GM18873 (cell line): ENCODE data around the gene RAP1A.

Source experiments
- ATAC-seq: cut with Tn5 transposase; IDR thresholded peaks from one replicate; pipeline ENCODE4 v1.9.1; 2021; ENCODE audit warnings: mild to moderate bottlenecking, moderate library complexity, moderate number of reproducible peaks; ENCODE audit not compliant: unreplicated experiment, low FRiP score

Gene RAP1A

DNA sequence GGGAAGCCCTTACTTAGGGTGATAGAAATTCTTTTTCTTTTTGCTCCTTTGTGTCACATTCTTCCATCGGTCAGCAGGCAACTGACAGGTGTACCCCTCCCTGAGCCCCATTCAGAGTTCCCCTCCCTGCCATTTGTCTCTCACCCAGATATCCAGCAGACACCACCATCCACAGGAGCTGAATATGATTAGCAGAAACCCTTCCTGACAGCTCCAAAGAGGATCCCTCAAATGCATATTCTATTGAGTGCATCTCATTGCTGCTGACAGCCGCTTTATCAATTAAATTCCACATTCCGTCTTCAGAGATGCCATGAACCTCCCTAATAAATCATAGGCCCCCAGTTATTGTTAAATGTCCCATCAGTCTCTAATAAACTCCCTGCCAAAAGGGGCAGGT, 130.0 kb downstream of the RAP1A start:
- ATAC-seq = no peak

DNA sequence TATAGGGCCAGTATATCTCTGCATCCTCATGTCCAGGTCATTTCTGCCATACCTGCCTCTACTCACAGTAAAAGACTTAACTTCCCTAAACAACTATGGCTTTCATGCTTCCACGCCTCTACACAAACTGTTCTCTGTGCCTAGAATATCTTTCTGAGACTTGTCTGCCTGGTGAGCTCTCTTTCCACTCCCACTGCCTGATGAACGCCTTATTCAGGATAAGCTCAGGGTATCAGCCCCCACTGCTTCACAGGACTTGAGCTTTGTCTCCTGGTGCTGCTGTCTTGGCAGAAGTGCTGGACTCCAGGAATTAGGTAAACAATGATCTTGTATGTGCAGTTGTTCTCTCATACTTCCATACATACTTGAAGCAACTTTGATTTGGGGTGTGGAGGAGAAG, 131.3 kb downstream of the RAP1A start:
- ATAC-seq = no peak

DNA sequence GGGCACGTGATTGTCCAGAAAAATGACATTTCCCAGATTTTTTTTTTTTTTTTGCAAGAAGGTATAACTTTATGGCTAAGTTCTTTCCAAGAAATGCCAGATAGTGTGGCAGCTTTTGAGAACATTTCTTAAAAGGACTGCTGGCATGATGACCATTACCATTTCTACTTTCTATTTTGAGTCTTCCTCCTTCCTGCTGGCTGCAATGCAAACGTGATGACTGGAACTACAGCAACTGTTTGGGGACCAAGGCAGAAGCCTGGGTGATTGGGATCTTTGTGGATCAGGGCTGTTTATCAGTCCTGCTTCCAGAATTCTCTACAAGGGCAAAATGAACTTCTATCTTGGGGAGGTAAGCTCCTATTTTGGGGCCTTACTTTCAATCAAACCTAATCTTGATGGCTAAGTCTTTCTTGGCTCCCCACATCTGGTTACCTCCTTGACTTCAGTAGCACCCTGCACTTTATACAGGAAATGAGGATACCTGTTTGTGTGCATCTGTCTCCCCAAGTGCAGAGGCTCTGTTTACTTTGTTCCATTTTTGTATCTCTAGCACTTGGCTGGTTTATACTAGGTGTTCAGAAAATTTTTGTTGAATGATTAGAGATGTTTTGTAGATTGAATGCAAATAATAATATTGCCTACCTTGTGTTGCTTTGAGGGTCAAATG, 132.5 kb downstream of the RAP1A start:
- no peak for ATAC-seq

DNA sequence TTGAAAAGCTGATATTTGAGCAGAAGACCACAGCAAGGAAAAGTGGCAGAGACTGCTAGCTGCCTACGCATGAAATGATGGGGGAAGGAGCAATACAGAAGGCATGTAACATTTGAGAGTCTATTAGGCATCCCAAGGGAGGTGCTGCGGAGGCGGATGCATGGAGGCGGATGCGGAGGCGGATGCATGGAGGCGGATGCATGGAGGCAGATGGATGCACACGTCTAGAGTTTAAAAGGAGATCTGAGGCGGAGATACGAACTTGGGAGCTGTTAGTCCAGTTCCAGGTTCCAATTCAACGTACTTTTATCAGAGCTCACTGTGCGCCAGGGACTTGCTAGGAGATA, 135.4 kb downstream of the RAP1A start:
- no peak for ATAC-seq

DNA sequence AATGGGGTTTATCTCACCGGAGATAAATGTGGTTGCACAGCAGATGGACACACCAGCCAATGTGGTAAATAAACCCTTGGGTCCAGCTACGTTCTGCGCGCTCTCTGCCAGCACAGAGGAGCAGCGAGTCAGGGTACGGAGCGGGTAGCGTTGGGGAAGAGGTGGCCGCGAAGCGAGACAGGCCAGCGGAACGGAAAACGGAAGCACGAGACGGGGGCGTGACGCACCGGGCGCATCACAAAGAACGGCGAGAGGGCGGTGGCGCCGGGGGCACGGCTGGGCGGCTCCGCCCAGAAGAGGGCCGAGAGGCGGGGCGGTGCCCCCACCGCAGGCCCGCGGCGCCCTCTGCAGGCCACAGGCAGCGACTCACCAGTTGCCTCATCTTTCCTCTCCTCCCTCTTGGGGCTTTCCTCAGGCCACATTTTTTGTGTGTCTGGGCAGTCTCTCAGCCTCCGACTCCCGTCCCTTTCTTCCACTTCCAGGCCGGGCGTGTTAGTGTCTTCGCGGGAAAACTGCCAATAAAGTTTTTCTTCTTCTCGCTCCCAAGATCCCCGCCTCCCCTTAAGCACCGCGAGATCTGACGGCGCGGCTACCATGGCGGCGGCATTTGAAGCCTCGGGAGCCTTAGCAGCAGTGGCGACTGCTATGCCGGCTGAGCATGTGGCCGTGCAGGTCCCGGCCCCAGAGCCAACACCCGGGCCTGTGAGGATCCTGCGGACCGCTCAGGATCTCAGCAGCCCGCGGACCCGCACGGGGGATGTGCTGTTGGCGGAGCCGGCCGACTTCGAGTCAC, 135.9 kb downstream of the RAP1A start, which contains the start of gene DDX20:
Gene DDX20 (plus strand): TSS at position 571 of the 793 bp plus-strand sequence. CDS start 24 bp downstream, at position 595.
- ATAC-seq = peak; percentile 73

DNA sequence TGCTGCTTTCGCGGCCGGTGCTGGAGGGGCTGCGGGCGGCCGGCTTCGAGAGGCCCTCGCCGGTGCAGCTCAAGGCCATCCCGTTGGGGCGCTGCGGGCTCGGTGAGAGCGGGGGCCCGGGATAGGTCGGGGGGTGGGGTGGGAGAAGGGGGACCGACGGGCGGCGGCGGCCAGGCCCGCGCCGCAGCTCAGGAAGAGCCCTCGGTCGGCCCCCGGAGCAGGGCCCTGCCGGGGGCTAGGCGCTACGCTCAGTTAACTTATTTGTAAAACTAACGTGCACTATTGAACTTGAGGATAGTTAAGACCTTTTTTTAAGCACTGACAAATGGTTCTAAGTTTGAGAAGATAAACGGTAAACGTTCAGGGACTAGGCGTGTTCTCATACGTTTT, 136.5 kb downstream of the RAP1A start:
- no peak for ATAC-seq

DNA sequence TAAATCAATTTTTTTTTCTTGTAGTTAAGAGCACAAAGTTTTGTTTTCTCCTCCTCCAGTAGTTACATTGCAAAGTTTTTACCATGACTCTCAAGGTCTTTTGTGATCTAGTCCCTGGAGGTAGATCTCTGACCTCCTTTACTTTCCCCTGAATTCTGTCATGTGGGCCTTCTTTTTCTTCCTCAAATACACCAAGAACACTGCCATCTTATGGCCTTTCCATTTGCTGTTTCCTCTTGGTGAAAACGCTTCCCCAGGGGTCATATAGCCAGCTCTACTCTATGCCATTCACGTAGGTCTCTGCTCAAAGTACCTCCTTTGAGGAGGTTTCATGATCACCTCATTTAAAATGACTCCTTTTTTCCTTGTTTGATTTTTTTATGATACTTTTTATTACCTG, 138.8 kb downstream of the RAP1A start:
- ATAC-seq = no peak

DNA sequence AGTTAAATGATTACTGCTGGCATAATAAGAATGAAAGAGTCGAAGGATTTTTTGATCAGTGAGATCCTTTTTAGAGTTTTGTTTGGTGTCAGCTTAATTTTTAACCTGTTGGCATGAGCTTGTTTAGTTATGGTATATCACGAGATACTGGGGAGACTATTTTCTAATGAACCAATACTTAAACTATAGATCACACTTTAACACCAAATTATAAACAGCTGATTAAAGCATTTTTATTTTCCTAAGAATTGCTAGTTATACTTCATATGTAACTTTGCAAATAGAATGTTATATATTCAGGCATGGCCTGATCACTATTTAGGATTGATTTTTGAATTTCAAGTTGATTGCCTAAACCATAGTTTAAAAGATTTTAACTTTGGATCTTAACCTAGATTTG, 142.1 kb downstream of the RAP1A start:
- no peak for ATAC-seq

DNA sequence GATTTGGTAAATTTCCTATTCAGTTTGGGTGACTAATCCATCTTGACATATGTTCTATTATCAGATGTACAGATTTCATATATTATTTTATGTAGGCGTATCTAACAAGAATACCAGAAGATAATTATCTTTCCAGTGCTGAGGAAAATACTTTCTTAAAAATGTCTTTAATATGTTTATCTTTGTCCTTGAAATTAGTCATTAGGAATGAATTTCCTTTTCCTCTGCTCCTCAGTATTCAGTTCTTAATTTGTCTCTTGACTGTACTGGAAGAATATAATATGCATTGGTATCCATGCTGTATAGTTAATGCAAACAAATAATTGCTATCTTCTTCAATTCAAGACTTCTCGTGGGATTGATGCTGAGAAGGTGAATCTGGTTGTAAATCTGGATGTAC, 142.7 kb downstream of the RAP1A start:
- no peak for ATAC-seq
